ENCODE data around the gene ACKR4. TPM values are rescaled to one million over a fixed set of nuclear protein-coding genes. Genes with fewer than 3 reads are reported as not detected.
A peak's percentile ranks its signal among the peaks of the same experiment; 100 is the strongest.
"Not testable (repeated sequence)": the region's sequence is repeated elsewhere in the genome, so short reads cannot be mapped to it uniquely, and the experiment has no call there.

Gene ACKR4
- not detected for total RNA-seq

DNA sequence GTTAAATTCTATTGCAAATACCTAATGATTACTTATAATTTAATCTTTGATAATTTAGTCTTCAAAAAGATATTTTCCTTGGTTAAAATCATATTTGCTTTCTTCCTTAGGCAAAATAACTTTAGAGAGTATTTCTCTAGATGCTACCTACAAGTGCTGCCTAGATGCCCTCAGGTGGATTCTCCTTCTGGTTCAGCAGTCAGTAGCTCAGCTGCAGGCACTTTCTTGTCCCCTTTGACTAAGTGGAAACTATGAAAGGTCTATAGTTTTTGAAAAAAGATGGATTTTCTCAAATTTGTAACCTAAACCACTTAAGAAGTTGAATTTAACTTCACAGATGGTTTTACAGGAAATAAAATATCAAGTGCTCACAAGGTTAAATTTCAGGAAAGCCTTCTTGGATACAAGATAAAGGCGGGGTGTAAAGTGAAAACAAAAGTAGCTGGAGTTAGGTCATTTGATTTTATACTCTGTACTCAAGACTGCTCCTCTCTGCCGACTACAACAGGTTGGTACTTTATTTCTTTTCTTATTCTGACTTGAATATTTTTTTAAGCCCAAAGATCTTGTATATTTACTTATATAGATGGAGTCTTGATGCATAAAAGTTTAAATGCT is at the start of gene ACKR4:
Gene ACKR4 (plus strand): TSS at position 455 of the 618 bp plus-strand sequence. CDS start 3,128 bp downstream, outside the sequence.
- no peak for ATAC-seq

DNA sequence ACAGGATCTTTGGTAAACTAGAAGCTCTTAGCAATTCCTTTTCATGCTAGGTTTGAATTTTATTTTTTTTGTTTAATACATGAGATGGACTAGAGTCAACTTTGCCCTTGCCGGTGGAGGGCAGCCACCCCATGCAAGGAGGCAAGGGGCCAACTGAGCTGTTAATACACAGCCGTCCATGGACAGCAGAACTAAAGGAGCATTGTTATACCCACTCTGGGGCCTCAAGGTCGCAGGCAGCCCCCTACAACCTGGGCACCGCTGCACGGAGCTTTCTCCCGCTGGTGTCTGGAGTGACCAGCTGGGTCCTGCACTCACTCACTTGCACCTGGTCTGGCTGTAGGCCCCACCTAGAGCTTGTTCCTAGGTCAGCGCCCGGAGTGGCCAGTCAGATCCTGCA is 47.9 kb upstream of the ACKR4 start:
- ATAC-seq, result no peak

- ATAC-seq, result peak; percentile 53
Measured at GRCh38 chr3:132549890-132550578, 47.0 kb upstream of the ACKR4 start.

DNA sequence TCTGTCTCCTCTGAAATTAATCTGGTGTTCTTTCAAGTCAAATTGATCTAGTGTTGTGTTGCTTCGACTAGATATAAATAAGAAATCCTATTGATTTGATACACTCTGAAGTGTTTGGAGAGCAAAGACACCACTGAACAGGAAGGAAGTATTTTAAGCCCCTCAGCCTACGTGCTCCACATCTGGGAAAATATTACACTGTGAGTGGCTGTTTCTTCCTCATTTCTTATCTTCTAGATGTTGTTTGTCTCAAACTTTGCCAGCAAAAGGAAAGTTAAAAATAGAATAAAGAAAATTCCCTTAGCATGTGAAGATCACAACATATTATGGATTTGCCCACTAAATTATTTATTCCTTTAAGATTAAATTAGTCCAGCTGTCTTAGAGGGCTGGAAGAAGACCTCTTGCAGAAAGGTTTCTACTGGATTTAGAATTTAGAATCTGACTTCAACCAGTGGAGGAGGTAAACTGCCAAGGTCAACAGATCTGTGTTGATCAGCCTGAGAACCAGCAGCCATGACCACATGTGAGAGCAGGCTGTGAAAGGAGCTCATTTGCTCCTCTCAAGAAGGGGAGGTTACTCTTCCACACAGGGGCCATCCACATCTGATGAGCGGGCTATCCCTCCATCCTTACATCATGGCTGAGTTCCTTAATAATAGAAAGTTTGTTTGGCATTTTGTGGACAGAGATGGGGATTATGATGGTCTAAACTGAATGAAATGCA is 46.3 kb upstream of the ACKR4 start:
- ATAC-seq, result no peak

GRCh38 chr3:132553826-132554225 is 43.2 kb upstream of the ACKR4 start:
- no peak for ATAC-seq

DNA sequence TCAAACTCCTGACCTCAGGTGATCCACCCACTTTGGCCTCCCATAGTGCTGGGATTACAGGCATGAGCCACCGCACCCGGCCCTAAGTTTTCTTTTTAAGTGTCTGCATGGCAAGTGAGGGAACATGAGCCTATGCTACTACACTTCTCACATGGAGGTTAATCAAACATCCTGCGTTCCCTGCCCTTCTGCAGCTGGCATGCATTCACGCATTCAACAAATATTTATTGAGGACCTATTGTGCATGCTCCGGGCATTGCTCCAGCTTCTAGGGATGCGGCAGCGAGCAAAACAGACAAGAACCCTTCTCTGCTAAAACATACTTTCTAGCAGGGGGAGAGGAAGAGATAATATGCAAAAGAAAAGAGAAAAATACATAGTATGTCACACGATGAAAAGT is 42.6 kb upstream of the ACKR4 start:
- no peak for ATAC-seq

- no peak for ATAC-seq
Measured at GRCh38 chr3:132555306-132556035, 41.6 kb upstream of the ACKR4 start.

DNA sequence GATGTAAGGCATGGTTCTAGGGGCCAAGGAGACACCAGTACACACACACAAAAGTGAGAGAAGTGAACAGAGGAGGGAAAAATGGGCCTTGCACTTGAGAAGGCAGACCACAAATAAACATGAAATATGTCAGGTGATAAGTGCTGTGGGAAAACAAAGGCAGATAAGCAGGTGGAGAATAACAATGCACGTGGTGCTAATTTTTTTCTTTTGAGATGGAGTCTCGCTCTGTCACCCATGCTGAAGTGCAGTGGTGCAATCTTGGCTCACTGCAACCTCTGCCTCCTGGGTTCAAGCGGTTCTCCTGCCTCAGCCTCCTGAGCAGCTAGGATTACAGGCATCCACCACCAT is 41.1 kb upstream of the ACKR4 start:
- not testable (repeated sequence) for ATAC-seq

DNA sequence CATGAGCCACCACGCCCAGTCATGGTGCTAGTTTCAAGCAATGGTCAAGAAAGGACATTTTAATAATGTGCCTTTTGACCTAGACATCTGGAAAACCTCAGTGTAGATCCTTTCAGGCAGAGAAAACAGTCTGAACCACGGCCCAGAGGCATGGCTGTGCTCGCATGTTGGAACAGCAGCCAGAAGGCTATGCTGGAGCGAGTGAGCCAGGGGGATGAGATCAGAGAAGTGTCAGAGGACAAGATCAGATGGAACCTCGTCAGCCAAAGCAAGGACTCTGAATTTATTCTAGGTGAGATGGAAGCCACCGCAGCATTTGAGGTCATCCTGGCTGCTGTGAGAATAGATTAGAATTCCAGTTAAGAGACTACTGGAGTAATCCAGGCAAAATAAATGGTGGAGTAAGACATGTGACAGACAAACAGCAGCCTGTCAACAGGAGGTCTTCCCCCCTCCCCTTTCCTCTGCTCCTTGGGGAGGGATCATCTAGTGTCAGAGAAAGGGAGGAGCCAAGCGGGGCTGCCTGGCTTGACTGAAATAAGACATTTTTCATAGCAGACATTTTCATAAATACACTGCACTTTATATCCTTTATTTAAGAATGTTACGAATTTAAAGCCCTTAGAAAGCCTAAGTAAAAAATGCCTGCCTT is 40.4 kb upstream of the ACKR4 start:
- peak; percentile 10 for ATAC-seq

DNA sequence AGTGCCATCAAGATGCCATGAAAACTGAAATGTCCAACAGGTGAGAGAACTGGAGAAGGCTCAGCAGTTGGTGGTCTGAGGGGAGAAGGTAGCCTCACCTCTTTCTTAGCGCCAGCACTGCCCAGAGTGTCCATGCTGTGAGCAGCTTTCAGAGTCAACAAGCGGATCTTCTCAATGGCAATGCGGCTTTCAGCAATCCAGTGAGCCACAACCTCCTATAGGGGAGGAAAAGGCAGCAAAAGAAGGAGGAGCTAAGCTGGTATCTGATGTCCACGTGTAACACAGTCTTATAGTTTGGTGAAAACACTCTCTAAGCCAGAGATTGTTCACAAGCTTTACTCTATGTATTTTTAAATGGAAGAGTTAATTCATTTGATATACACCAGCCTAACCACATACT is 36.1 kb upstream of the ACKR4 start:
- ATAC-seq, result no peak

GRCh38 chr3:132563420-132564069 is 33.5 kb upstream of the ACKR4 start:
- ATAC-seq, result no peak

- no peak for ATAC-seq
Measured at GRCh38 chr3:132564070-132564465, 33.0 kb upstream of the ACKR4 start.

DNA sequence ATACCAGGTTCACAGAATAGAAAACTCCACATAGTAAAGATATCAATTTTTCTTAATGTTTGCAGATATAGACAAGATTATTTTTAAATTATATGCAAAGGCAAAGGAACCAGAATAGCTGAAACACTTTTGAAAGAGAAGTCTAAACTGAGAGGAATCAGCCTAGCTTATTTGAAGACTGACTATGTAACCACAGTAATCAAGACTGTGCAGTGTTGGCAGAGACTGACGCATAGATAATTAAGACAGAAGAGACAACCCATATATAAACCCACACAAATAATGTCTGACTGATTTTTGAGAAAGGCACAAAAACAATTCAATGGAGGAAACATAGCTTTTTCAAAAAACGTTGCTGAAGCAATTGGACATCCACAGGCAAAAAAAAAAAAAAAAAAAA is 28.6 kb upstream of the ACKR4 start:
- ATAC-seq, result no peak

DNA sequence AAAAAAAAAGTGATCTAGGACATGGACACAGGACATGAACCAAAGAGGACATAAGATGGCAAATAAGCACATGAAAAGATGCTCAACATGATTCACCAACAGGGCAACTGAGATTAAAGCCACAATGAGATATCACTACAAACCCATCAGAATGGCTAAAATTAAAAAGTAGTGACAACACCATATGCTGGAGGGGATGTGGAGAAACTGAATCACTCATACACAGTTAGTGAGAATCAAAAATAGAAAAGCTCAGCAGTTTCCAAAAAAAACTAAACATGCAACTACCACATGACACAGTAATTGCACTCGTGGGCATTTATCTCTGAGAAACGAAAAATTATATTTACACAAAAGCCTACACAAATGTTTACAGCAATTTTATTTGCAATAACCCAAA is 27.9 kb upstream of the ACKR4 start:
- no peak for ATAC-seq

DNA sequence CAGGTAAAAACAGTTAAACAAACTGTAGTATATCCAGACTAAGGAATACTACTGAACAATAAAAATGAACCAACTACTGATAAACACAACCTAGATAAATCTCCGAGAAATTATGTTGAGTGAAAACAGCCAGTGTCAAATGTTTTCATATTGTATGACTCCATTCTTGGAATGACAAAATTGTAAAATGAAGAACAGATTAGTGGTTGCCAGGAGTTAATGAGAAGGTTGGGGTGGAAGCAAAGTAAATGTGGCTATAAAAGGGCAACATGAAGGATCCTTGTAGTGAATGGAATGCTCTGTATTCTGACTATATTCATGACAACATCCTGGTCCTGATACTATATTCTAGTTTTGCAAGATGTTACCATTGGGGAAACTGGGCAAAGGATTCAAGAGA is 27.5 kb upstream of the ACKR4 start:
- no peak for ATAC-seq

DNA sequence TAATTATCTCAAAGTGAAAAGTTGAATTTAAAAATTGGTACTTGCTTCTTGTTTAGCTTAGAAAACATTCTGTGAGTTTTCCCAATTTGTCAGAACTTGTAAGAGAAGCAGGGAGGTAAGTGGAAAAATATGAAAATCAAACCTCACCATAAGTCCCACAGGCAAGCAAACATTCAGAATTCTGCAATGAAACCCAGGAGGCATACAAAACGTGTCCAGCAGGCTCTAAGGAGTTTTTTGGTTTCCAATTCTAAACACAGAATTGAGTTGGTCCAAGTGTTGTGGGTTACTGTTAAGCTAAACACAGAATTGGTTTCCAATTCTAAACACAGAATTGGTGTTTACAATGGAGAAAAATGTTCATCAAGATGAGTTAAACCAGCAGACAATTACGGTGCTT is 27.1 kb upstream of the ACKR4 start:
- no peak for ATAC-seq

- ATAC-seq, result no peak
Measured at GRCh38 chr3:132573797-132574211, 23.3 kb upstream of the ACKR4 start.

- no peak for ATAC-seq
Measured at GRCh38 chr3:132587401-132587800, 9.7 kb upstream of the ACKR4 start.

GRCh38 chr3:132592216-132592615 is 4.9 kb upstream of the ACKR4 start:
- ATAC-seq, result no peak

GRCh38 chr3:132593241-132593946 is 3.7 kb upstream of the ACKR4 start:
- ATAC-seq, result no peak

- peak; percentile 82 for ATAC-seq
Measured at GRCh38 chr3:132593947-132594323, 3.1 kb upstream of the ACKR4 start.

DNA sequence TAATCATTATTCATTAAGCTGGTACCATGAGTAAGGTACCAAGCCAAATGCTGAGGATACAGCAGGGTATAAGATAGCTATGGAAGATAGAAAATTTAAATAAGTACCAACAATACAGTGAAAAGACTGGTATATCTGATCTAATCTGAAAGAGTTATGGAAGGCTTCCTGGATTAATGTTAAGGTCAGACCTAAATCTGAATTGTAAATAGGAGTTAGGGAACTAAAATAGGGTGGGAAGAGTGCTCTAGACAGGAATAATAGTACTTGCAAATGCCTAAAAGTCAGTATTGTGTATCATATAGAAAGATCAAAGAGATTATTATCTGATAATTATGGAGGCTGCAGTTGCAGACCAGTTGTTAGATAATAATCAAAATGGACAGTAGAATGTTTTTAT is 2.6 kb upstream of the ACKR4 start:
- ATAC-seq, result no peak
